ENCODE results near the gene TGOLN2. TPM values are rescaled to one million over a fixed set of nuclear protein-coding genes. Genes with fewer than 3 reads are reported as not detected.

TGOLN2 gene
- total and polyA plus RNA-seq, 10 of the 15 experiments (the other 5 are each of a cell fraction or from before 2014, with no cell fraction given) = 13.8 to 92.3 (median 49.4) TPM

GRCh38 chr2:85287721-85288120 is 40.1 kb downstream of the TGOLN2 start:
- H3K79me2 ChIP-seq (ENCODE audit: control insufficient read depth, insufficient read depth, low read length) = no peaks in the 10 kb centered on the region
- H3K4me1 ChIP-seq (ENCODE audit: control insufficient read depth, insufficient read depth, low read length) = no peaks in the 10 kb centered on the region; the same call in 1 of the 2 replicates
- 75% methylated on average over 7 of the region's 7 CpGs for WGBS (ENCODE audit: insufficient coverage, insufficient replicate concordance, low lambda C conversion rate, missing lambda C conversion rate)
- intact Hi-C loops (cut with micrococcal nuclease; ENCODE audit: unreplicated experiment) (loop anchor here (5.0 kb wide), 2 partner anchors 155 to 790 kb away; partner anchors contain the start of gene TCF7L1), in situ Hi-C loops (cut with MboI) (loop anchor here (5.0 to 10.0 kb wide), 2 partner anchors 220 to 403 kb away; partner anchors contain the start of gene TRABD2A)
- no peaks in the 10 kb centered on the region for H3K36me3 ChIP-seq (ENCODE audit: control insufficient read depth in 2 of 2, insufficient read depth in 2 of 2, low read length in 1 of 2)
- POLR2A ChIA-PET = no interaction called here
- H3K27ac ChIP-seq (ENCODE audit: control insufficient read depth, insufficient read depth) = no peak overlapping the region
- no peak overlapping the region for H2AFZ ChIP-seq (ENCODE audit: control insufficient read depth, low read depth, low read length)
- H3K9me3 ChIP-seq (replicated peaks; ENCODE audit: control insufficient read depth, insufficient read depth, low read length) = no peaks in the 10 kb centered on the region
- no peak for DNase-seq (ENCODE audit: low read depth, low spot score)
- H4K20me1 ChIP-seq (ENCODE audit: control insufficient read depth, insufficient read depth) = no peaks in the 10 kb centered on the region
- no peak overlapping the region for H3K4me3 ChIP-seq
- BruUV-seq (replicated peaks) = no TSS peak
- no peak for FAIRE-seq
- H3K27me3 ChIP-seq (replicated peaks in 1 of 2; ENCODE audit: control insufficient read depth in 2 of 2, insufficient read depth in 2 of 2, low read length in 1 of 2) = no peaks in the 10 kb centered on the region; a peak in 1 of 4 replicates
- ATAC-seq = no peak
- RAD21 ChIA-PET (ENCODE audit: unreplicated experiment) = interaction anchor here (1.2 to 1.6 kb wide), 3 partner anchors 12 to 362 kb away, joined by 3 to 6 read pairs (median 4); no protein-coding TSS in a partner anchor
- SMC1A ChIA-PET (ENCODE audit: uncharacterized antibody, unreplicated experiment) = interaction anchor here (0.7 to 1.4 kb wide), 3 partner anchors 12 to 423 kb away, joined by 3 to 4 read pairs (median 3); no protein-coding TSS in a partner anchor
- CTCF ChIA-PET = interaction anchor here (1.3 to 6.3 kb wide), 5 partner anchors 10 to 362 kb away, joined by 3 to 57 read pairs (median 33); no protein-coding TSS in a partner anchor
- TF ChIP-seq TCF3 (IDR thresholded peaks at IDR 0.05; ENCODE audit: borderline replicate concordance, insufficient read depth, low read depth, low read length) = no peak
- no peak for TF ChIP-seq NKRF (conservative IDR thresholded peaks at IDR 0.05)
- TF ChIP-seq MTA2 (IDR thresholded peaks at IDR 0.05; ENCODE audit: low read depth) = no peak
- TF ChIP-seq ZNF687 (IDR thresholded peaks at IDR 0.05) = no peak
- no peak for TF ChIP-seq CHD2 (IDR thresholded peaks at IDR 0.05; ENCODE audit: borderline replicate concordance, low read depth, low read length)
- TF ChIP-seq REST (IDR thresholded peaks at IDR 0.05; ENCODE audit: low read depth, low read length) = no peak
- no peak for TF ChIP-seq HCFC1 (IDR thresholded peaks at IDR 0.05; ENCODE audit: low read length)
- no peak for TF ChIP-seq BCL11A (IDR thresholded peaks at IDR 0.05; ENCODE audit: low read depth, low read length)
- no peak overlapping the region for H3K9ac ChIP-seq (ENCODE audit: control insufficient read depth, insufficient read depth, low read length)
- H3K4me2 ChIP-seq (ENCODE audit: control insufficient read depth, insufficient read depth) = no peak overlapping the region
